Measurements from ENCODE around the gene SLC9A5.

Gene SLC9A5

DNA sequence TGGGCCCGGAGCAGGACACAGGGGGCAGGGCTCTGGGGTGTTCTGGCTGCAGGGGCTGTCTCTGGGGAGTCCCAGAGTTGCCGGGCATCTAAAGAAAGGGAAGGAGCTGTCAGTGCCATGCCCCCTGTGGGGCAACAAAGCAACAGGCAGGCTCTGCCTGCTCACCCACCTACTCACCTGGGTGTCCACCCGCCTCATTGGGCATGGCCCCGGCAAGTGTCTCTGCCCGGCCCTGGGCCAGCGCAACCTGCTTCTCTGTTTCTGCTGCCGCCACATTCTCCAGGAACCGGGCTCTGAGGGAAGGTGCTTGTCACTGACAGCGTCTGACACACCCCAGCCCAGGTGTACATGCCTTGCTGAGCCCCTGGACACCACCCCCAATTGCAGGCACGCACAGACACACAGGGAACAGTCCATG, 14.6 kb upstream of the SLC9A5 start:
- Histone ChIP-seq H3K9me3 (ENCODE audit: control insufficient read depth, low read length) (no peaks in the 10 kb centered on the region), H3K79me2 (no peaks in the 10 kb centered on the region), H3K36me3 (ENCODE audit: control insufficient read depth, insufficient read depth, low read length) (no peaks in the 10 kb centered on the region), H2AFZ (no peak overlapping the region), H3K4me1 (no peaks in the 10 kb centered on the region), H3K4me2 (ENCODE audit: low read length) (no peak overlapping the region), H3K27me3 (ENCODE audit: control insufficient read depth, insufficient read depth, low read length) (no peaks in the 10 kb centered on the region), H3K4me3 (ENCODE audit: low read depth, low read length) (no peak overlapping the region), H3K9ac (no peak overlapping the region), H3K27ac (no peak overlapping the region)
- TF ChIP-seq, protein P1, sequence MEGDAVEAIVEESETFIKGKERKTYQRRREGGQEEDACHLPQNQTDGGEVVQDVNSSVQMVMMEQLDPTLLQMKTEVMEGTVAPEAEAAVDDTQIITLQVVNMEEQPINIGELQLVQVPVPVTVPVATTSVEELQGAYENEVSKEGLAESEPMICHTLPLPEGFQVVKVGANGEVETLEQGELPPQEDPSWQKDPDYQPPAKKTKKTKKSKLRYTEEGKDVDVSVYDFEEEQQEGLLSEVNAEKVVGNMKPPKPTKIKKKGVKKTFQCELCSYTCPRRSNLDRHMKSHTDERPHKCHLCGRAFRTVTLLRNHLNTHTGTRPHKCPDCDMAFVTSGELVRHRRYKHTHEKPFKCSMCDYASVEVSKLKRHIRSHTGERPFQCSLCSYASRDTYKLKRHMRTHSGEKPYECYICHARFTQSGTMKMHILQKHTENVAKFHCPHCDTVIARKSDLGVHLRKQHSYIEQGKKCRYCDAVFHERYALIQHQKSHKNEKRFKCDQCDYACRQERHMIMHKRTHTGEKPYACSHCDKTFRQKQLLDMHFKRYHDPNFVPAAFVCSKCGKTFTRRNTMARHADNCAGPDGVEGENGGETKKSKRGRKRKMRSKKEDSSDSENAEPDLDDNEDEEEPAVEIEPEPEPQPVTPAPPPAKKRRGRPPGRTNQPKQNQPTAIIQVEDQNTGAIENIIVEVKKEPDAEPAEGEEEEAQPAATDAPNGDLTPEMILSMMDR (IDR thresholded peaks at IDR 0.05): no peak

DNA sequence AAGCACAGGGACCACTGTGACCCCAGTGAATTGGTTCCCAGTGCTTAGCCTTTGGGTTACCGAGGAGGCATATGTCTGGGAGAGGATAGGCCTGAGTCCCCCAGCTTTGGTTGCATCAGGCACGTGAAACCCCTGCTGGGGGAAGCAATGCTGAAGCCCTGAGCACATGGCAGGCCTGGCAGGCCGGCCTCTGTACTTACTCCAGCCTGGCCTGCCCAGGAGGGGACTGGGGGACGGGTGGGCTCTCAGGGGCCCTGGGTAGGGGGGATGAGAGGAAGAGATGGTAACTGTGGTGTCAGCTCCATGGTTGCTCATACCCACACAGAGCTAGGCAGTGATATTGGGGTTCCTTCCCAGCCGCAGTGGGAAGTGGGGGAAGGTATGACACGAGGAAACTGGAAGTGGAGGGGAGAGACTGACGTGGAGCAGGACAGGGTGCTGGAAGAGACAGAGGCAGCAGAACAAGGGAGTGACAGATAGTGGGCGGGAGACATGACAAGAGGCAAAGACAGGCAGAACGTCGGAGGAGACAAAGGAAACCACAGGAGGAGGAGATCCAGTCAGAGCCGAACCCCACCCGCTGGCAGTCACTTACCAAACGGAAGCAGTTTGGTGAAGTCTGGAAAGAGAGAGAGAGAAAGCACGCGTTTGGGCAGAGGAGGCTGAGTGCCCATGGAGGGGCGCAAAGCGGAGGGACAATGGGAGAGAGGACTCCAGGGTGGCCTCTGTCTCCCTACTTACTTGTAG, 12.8 kb upstream of the SLC9A5 start:
- no peaks in the 10 kb centered on the region for H3K9me3 ChIP-seq (ENCODE audit: control insufficient read depth, low read length)
- no peak overlapping the region for H2AFZ ChIP-seq
- no peak overlapping the region for H3K4me3 ChIP-seq (ENCODE audit: low read depth, low read length)
- no peaks in the 10 kb centered on the region for H3K79me2 ChIP-seq
- no peak overlapping the region for H3K9ac ChIP-seq
- no peaks in the 10 kb centered on the region for H3K36me3 ChIP-seq (ENCODE audit: control insufficient read depth, insufficient read depth, low read length)
- H3K4me2 ChIP-seq (ENCODE audit: low read length): no peak overlapping the region
- no peaks in the 10 kb centered on the region for H3K4me1 ChIP-seq
- H3K27me3 ChIP-seq (ENCODE audit: control insufficient read depth, insufficient read depth, low read length): no peaks in the 10 kb centered on the region
- no peak overlapping the region for H3K27ac ChIP-seq
- TF ChIP-seq, protein P1 (IDR thresholded peaks at IDR 0.05): no peak

DNA sequence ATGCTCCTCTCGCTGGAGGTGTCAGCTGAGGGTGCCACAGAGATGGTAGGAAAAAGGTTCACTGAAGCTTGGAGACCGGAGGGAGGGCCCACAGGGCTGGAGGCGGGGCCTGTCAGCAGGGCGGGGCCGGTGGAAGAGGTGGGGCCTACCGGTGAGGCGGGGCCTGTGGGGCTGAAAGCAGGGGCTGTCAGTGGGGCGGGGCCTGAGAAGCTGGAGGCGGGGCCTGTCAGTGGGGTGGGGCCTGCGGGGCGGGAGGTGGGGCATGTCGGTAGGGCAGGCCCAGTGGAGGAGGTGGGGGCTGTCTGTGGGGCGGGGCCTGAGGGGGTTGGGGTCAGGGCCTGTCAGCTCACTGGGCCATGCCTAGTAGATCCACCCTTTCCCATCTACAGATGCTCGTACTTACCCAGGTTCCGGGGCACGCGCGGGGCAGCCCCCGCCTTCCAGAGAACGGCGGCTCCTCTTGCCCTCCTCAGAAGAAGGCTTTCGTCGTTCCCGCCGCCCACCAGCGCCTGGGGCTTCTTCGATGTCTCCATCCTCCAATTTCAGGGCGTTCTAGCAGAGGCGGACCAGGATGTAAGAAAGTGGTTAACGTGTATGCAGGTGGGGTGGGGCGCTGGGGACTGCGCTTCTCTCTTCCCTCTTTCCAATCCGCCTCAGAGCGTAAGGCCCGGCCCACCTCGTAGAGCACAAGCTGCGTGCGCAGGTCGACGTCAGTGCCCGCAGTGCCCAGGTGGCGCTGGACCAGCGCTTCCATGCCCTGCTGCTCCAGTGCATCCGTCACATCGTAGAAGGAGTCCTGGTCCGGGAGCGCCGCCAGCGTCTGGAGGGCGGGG, 12.0 kb upstream of the SLC9A5 start:
- TF ChIP-seq, protein P1 (IDR thresholded peaks at IDR 0.05): no peak
- Histone ChIP-seq H3K9me3 (ENCODE audit: control insufficient read depth, low read length) (no peaks in the 10 kb centered on the region), H3K27ac (no peak overlapping the region), H3K36me3 (ENCODE audit: control insufficient read depth, insufficient read depth, low read length) (no peaks in the 10 kb centered on the region), H3K4me2 (ENCODE audit: low read length) (no peak overlapping the region), H3K27me3 (ENCODE audit: control insufficient read depth, insufficient read depth, low read length) (no peaks in the 10 kb centered on the region), H3K79me2 (peaks cover 2% of the 10 kb centered on the region), H3K4me1 (no peaks in the 10 kb centered on the region), H3K9ac (no peak overlapping the region), H3K4me3 (ENCODE audit: low read depth, low read length) (no peak overlapping the region), H2AFZ (no peak overlapping the region)

DNA sequence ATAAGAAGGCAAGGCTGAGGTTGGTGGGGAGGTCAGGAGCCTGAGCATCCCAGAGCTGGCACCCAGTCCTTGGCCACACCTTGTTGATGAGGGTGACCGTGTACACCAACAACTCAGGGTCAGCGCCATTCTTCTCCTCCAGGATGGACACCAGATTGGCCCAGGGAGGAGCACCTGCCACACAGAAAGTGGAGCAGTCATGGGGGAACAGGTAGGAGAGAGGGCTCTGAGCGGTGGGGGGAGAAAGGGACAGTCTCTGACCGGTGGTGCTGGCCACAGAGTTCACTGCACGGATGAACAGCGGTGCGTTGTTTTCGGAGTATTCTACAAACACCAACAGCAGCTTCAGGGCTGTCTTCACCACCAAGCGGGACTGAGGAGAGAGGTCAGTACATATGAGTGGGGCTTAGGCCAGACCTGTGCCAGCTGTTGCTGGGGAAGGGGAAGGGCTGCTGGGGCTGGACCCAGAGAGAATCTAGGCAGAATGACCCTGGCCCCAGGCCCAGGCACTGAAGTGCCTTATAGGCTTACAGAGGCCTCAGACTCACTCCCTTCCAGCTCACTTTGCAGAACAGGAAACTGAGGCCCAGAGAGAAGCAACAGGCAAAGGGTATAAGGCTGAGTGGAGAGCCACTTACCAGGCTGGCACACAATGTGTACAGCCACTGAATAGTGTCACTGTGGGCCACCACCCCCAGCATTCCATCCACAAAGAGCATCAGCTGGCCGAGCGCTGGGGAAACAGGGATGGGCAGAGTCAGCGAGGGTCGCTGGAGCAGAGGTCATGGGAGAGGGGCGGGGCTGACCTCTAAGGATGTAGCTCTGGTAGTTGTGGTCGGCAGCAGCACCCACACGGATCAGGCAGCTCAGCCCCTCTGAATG, 11.1 kb upstream of the SLC9A5 start:
- no peaks in the 10 kb centered on the region for H3K36me3 ChIP-seq (ENCODE audit: control insufficient read depth, insufficient read depth, low read length)
- H3K4me1 ChIP-seq: no peaks in the 10 kb centered on the region
- no peak overlapping the region for H3K4me3 ChIP-seq (ENCODE audit: low read depth, low read length)
- H3K4me2 ChIP-seq (ENCODE audit: low read length): no peak overlapping the region
- TF ChIP-seq, protein P1 (IDR thresholded peaks at IDR 0.05): no peak
- H3K9me3 ChIP-seq (ENCODE audit: control insufficient read depth, low read length): no peaks in the 10 kb centered on the region
- H3K27ac ChIP-seq: no peak overlapping the region
- H3K27me3 ChIP-seq (ENCODE audit: control insufficient read depth, insufficient read depth, low read length): no peaks in the 10 kb centered on the region
- no peak overlapping the region for H3K9ac ChIP-seq
- no peak overlapping the region for H2AFZ ChIP-seq
- H3K79me2 ChIP-seq: peaks cover 2% of the 10 kb centered on the region
